ENCODE data around the gene PANK1. TPM values are rescaled to one million over a fixed set of nuclear protein-coding genes. Genes with fewer than 3 reads are reported as not detected.

Gene PANK1
- total and polyA plus RNA-seq, 12 donors: 4.0 to 20.9 (median 16.2) TPM

DNA sequence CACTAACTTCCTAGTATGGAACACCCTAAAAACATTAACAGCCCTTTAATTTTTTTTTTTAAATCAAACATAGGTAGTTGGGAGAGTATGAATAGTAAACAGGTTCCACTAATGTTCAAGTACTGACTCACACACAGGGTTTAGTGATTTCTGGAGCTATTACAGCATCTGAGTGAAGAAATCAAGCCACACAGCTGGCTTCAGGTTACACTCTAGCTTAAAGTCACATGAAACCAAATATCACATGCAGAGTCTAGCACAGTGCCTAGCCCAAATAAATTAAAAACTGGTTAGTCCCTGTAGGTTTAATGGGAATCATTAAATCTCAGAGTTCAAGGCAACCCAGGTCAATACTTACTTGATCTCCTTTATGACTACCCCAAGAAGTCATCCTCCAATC is 11.6 kb downstream of the PANK1 start:
- TF ChIP-seq, protein P1, sequence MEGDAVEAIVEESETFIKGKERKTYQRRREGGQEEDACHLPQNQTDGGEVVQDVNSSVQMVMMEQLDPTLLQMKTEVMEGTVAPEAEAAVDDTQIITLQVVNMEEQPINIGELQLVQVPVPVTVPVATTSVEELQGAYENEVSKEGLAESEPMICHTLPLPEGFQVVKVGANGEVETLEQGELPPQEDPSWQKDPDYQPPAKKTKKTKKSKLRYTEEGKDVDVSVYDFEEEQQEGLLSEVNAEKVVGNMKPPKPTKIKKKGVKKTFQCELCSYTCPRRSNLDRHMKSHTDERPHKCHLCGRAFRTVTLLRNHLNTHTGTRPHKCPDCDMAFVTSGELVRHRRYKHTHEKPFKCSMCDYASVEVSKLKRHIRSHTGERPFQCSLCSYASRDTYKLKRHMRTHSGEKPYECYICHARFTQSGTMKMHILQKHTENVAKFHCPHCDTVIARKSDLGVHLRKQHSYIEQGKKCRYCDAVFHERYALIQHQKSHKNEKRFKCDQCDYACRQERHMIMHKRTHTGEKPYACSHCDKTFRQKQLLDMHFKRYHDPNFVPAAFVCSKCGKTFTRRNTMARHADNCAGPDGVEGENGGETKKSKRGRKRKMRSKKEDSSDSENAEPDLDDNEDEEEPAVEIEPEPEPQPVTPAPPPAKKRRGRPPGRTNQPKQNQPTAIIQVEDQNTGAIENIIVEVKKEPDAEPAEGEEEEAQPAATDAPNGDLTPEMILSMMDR (IDR thresholded peaks at IDR 0.05): no peak
- no peak overlapping the region for H3K4me3 ChIP-seq

GRCh38 chr10:89632824-89633223 is 12.2 kb downstream of the PANK1 start:
- WGBS, 2 donors: 64 to 89% methylated on average over 1 of the region's 1 CpG
- no peak overlapping the region for H3K27ac ChIP-seq
- ATAC-seq (no peak), DNase-seq (no peak)
- no peaks in the 10 kb centered on the region for H3K9me3 ChIP-seq
- peaks cover 0 to 25% (median 10%) of the 10 kb centered on the region in 9 donors for H3K4me1 ChIP-seq
- H3K27me3 ChIP-seq: no peaks in the 10 kb centered on the region
- TF ChIP-seq, protein P1 (IDR thresholded peaks at IDR 0.05): no peak
- intact Hi-C loops (cut with DNase I): no loop called here
- no peak overlapping the region for H3K4me3 ChIP-seq
- peaks cover 0 to 15% (median 0%) of the 10 kb centered on the region in 9 donors for H3K36me3 ChIP-seq

More for the DNA sequence above, 11.6 kb downstream of the PANK1 start:
- H3K36me3 ChIP-seq: peaks cover 0 to 15% (median 0%) of the 10 kb centered on the region in 9 donors
- H3K27ac ChIP-seq: no peak overlapping the region
- no peaks in the 10 kb centered on the region for H3K9me3 ChIP-seq
- no peaks in the 10 kb centered on the region for H3K27me3 ChIP-seq
- intact Hi-C loops (cut with DNase I): no loop called here
- peaks cover 0 to 25% (median 10%) of the 10 kb centered on the region in 9 donors for H3K4me1 ChIP-seq
- DNase-seq (no peak), ATAC-seq (peak in 2 of 8 donors; percentile 31 to 72)

GRCh38 chr10:89627830-89628229 is 17.2 kb downstream of the PANK1 start:
- ATAC-seq (no peak), DNase-seq (no peak)
- Histone ChIP-seq H3K27me3 (no peaks in the 10 kb centered on the region), H3K4me3 (no peak overlapping the region), H3K4me1 (peaks cover 0 to 58% (median 11%) of the 10 kb centered on the region in 9 donors), H3K36me3 (no peaks in the 10 kb centered on the region), H3K9me3 (no peaks in the 10 kb centered on the region), H3K27ac (no peak overlapping the region)
- intact Hi-C loops (cut with DNase I): no loop called here
- TF ChIP-seq, protein P1 (IDR thresholded peaks at IDR 0.05): no peak
- 82 to 91% methylated on average over 1 of the region's 1 CpG for WGBS, 2 donors

GRCh38 chr10:89625041-89625765 is 19.8 kb downstream of the PANK1 start:
- TF ChIP-seq, protein P1 (IDR thresholded peaks at IDR 0.05): no peak

More at GRCh38 chr10:89625041-89625765, 19.8 kb downstream of the PANK1 start:
- H3K27ac ChIP-seq: peak overlapping the region in 3 of 10 donors; percentile 2 to 27 (median 21)
- ATAC-seq: peak in 3 of 8 donors; percentile 27 to 49 (median 35)
- peaks cover 0 to 18% (median 4%) of the 10 kb centered on the region in 11 donors for H3K9me3 ChIP-seq
- intact Hi-C loops (cut with DNase I): no loop called here
- no peak overlapping the region for H3K4me3 ChIP-seq
- no peaks in the 10 kb centered on the region for H3K27me3 ChIP-seq
- peaks cover 0 to 49% (median 11%) of the 10 kb centered on the region in 9 donors for H3K4me1 ChIP-seq
- no peak for DNase-seq
- WGBS, 2 donors: 49 to 69% methylated on average over 4 of the region's 4 CpGs
- no peaks in the 10 kb centered on the region for H3K36me3 ChIP-seq
